ENCODE results near the gene COL24A1.
"Not testable (repeated sequence)": the region's sequence is repeated elsewhere in the genome, so short reads cannot be mapped to it uniquely, and the experiment has no call there.

GRCh38 chr1:86111590-86111989, 45.0 kb downstream of the COL24A1 start:
- TF ChIP-seq CTCF (IDR thresholded peaks at IDR 0.05; ENCODE audit: borderline replicate concordance, extremely low read depth, low read length, poor library complexity, severe bottlenecking); EZH2 (IDR thresholded peaks at IDR 0.05; ENCODE audit: borderline replicate concordance, low read depth, low read length, severe bottlenecking): not testable (repeated sequence)
